ENCODE measurements around the gene CHRM5. TPM values are rescaled to one million over a fixed set of nuclear protein-coding genes. Genes with fewer than 3 reads are reported as not detected.

Gene CHRM5
- total and polyA plus RNA-seq, 2 of the 8 experiments (the other 6 are each of a cell fraction or from before 2014, with no cell fraction given) = not detected

DNA sequence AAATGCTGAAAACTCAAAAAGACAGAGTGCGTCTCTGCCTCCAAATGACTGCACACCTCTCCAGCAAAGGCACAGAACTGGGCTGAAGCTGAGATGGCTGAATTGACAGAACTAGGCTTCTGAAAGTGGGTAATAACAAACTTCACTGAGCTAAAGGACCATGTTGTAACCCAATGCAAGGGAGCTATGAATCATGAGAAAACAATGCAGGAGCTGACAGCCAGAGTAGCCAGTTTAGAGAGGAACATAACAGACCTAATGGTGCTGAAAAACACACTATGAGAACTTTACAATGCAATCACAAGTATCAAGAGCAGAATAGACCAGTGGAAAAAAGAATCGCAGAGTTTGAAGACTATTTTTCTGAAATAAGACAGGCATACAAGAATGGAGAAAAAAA is 80.8 kb downstream of the CHRM5 start:
- H3K4me1 ChIP-seq (replicated peaks in 1 of 4; ENCODE audit: control insufficient read depth in 3 of 4, insufficient read depth in 4 of 4, low read length in 3 of 4) = no peaks in the 10 kb centered on the region
- H3K9ac ChIP-seq (replicated peaks in 1 of 4; ENCODE audit: extremely low read depth in 1 of 4, low read depth in 3 of 4, low read length in 3 of 4) = no peak overlapping the region
- H2BK12ac ChIP-seq (ENCODE audit: low read depth, low read length) = no peak overlapping the region
- H4K5ac ChIP-seq (ENCODE audit: insufficient read length, low read depth, low read length) = no peak overlapping the region
- no peaks in the 10 kb centered on the region for H3K79me1 ChIP-seq (ENCODE audit: low read depth, low read length)
- no peaks in the 10 kb centered on the region for H3K23me2 ChIP-seq (ENCODE audit: low read depth, low read length)
- no peak for DNase-seq (ENCODE audit: low read depth in 1 of 2, low spot score in 2 of 2)
- H2BK5ac ChIP-seq (ENCODE audit: low read depth, low read length) = no peak overlapping the region
- no peaks in the 10 kb centered on the region for H3K36me3 ChIP-seq (ENCODE audit: control insufficient read depth in 2 of 4, insufficient read depth in 4 of 4, low read length in 3 of 4)
- H2BK15ac ChIP-seq (ENCODE audit: low read length) = no peak overlapping the region
- H4K91ac ChIP-seq (replicated peaks; ENCODE audit: insufficient read length, low read length) = no peak overlapping the region
- H4K20me1 ChIP-seq (replicated peaks in 1 of 2; ENCODE audit: control insufficient read depth in 1 of 2, insufficient read depth in 2 of 2, low read length in 2 of 2) = no peaks in the 10 kb centered on the region
- no peak overlapping the region for H3K18ac ChIP-seq (ENCODE audit: extremely low read depth, low read length)
- H2BK120ac ChIP-seq (replicated peaks; ENCODE audit: low read depth, low read length) = no peak overlapping the region
- no peak for FAIRE-seq
- 85% methylated on average over 2 of the region's 2 CpGs; no CpG with 5 or more reads in 1 of the 2 experiments for WGBS, 2 experiments (ENCODE audit: extremely low coverage in 1 of 2, insufficient coverage in 1 of 2, insufficient read length in 1 of 2, insufficient replicate concordance in 2 of 2, low coverage in 1 of 2, low lambda C conversion rate in 2 of 2, missing lambda C conversion rate in 1 of 2)
- H4K8ac ChIP-seq (ENCODE audit: extremely low read depth, insufficient read depth, low read length) = no peak overlapping the region
- ChIA-PET CTCF (ENCODE audit: partially characterized antibody) (no interaction called here), POLR2A (ENCODE audit: partially characterized antibody) (no interaction called here)
- H3K27me3 ChIP-seq (replicated peaks in 1 of 4; ENCODE audit: control insufficient read depth in 3 of 4, extremely low read depth in 1 of 4, insufficient read depth in 3 of 4, low read length in 3 of 4) = no peaks in the 10 kb centered on the region
- no peak overlapping the region for H3K14ac ChIP-seq (ENCODE audit: insufficient read length)
- H3K4me3 ChIP-seq (ENCODE audit: extremely low read depth in 1 of 4, insufficient read depth in 2 of 4, low read depth in 3 of 4, low read length in 4 of 4) = no peak overlapping the region
- H3K56ac ChIP-seq (replicated peaks; ENCODE audit: insufficient read length, low read depth, low read length) = no peak overlapping the region
- no peak overlapping the region for H2AK5ac ChIP-seq (ENCODE audit: low read depth, low read length)
- no peak overlapping the region for H3K27ac ChIP-seq (ENCODE audit: low read depth, low read length)
- H3K79me2 ChIP-seq (ENCODE audit: control insufficient read depth in 1 of 2, insufficient read depth in 2 of 2, low read length in 2 of 2) = no peaks in the 10 kb centered on the region
- H2AFZ ChIP-seq (ENCODE audit: low read length) = no peak overlapping the region
- no peak overlapping the region for H2BK20ac ChIP-seq (ENCODE audit: low read length)
- no peak overlapping the region for H3K4me2 ChIP-seq (ENCODE audit: insufficient read depth in 1 of 2, low read depth in 2 of 2, low read length in 2 of 2)
- H3K23ac ChIP-seq (ENCODE audit: insufficient read length) = no peak overlapping the region
- 0 out of 4 replicates have a peak, but pooled peaks cover 0 to 3% of the 10 kb centered on the region in 2 experiments for H3K9me3 ChIP-seq (ENCODE audit: insufficient read depth in 2 of 2, low read depth in 1 of 2, low read length in 1 of 2)
- H3K4ac ChIP-seq (replicated peaks; ENCODE audit: insufficient read length, low read depth, low read length) = no peak overlapping the region
- TF ChIP-seq CTCF (IDR thresholded peaks at IDR 0.05; ENCODE audit: control extremely low read depth in 1 of 3, insufficient read depth in 1 of 3, low read depth in 1 of 3, low read length in 3 of 3) = no peak
- no peak for TF ChIP-seq CHD2 (IDR thresholded peaks at IDR 0.05; ENCODE audit: low read length)
- TF ChIP-seq BACH1 (IDR thresholded peaks at IDR 0.05; ENCODE audit: low read length) = no peak
- no peak for TF ChIP-seq POU5F1 (IDR thresholded peaks at IDR 0.05; ENCODE audit: low read depth, low read length)
- no peak for TF ChIP-seq ASH2L (IDR thresholded peaks at IDR 0.05; ENCODE audit: low read length)
- no peak for TF ChIP-seq CREB1 (IDR thresholded peaks at IDR 0.05)
- no peak for TF ChIP-seq HDAC2 (IDR thresholded peaks at IDR 0.05; ENCODE audit: borderline replicate concordance in 1 of 2, low read depth in 2 of 2, low read length in 2 of 2)
- no peak for TF ChIP-seq NANOG (IDR thresholded peaks at IDR 0.05; ENCODE audit: insufficient read depth, low read depth, low read length, poor library complexity, severe bottlenecking)
- TF ChIP-seq NRF1 (IDR thresholded peaks at IDR 0.05; ENCODE audit: low read depth, low read length) = no peak
- no peak for TF ChIP-seq ATF2 (IDR thresholded peaks at IDR 0.05; ENCODE audit: low read length)
- TF ChIP-seq CBX8 (IDR thresholded peaks at IDR 0.05; ENCODE audit: borderline replicate concordance, low read depth, low read length) = no peak
